HuH-7.5 (cell line): ENCODE measurements around the gene MPRIP.

Experiments used
- DNase-seq: peaks from one replicate; pipeline ENCODE4 v3.0.0; 2011; ENCODE audit warnings: low spot score

MPRIP gene

DNA sequence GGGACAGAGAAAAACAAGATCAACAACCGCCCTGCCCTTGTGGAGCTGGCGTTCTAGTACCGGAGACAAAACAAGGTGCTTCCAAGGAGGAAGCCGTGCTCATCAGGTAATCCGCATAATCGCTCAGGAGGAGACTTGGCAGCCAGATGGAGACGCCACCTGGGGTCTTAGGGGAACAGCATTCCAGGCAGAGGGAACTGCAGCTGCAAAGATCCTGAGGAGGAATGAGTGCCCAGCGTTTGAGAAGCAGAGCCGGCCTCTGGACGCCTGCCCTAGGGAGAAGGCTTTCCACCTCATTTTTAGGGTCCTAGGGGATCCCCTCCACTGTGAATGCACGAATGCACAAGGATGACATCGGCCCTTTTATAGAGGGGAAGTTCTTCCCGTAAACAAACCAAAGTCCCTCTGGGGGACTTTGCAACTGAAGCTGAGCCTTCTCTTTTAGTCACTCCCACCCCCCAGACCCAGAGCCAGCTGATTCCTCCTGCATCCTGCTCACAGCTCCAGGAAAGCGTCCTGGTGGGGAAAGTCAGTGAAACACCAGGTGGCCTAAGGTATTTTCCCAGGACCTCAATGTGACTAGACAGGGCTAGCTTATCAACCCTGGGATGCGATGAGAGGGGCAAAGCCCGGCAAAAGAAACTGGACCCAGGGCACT, 13.2 kb upstream of the MPRIP start:
- no peak for DNase-seq

- DNase-seq = no peak
Measured at GRCh38 chr17:17029938-17030337, 12.3 kb upstream of the MPRIP start.

- no peak for DNase-seq
Measured at GRCh38 chr17:17030515-17031211, 11.6 kb upstream of the MPRIP start.

DNA sequence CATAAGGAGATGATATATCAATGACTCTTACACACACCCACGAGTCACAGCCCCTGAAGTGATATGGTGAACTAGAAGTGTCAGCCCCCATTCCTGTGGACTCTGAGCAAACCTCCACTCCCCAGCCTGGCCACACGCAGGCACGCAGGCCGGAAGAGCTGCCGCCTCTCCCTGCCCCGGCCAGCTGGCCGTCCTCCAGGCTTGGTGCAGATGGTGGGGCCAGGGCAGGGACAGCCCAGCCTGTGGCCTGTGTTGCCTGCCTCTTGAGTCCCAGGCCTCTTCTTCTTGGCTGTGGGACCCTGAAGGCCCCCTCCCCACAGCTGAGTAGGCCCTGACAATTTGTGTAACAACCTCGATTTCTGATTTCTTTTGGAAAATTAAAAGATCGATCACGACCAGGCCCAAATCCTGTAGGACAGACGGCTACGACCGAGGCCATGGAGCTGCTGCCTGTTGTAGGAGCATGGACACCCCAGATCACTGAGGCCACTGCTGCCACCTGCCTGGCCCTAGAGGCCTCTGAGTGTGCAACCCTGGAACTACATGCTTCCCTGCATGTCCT, 10.0 kb upstream of the MPRIP start:
- no peak for DNase-seq

- DNase-seq = no peak
Measured at GRCh38 chr17:17033466-17033865, 8.8 kb upstream of the MPRIP start.

DNA sequence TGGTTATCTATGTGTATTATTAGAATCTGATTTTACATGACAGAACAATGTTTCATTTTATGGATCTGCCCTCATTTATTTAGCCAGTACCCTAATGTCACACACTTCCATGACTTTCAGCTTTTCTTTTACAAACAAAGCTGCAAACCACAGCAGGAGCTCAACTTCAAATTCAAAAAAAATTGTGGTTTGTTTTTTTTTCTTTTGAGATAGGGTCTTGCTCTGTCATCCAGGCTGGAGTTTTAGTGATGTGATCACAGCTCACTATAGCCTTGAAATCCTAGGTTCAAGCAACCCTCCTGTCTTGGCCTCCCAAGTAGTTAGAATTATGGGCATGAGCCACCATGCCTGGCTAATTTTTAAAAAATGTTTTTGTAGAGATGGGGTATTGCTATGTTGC, 8.2 kb upstream of the MPRIP start:
- no peak for DNase-seq

DNA sequence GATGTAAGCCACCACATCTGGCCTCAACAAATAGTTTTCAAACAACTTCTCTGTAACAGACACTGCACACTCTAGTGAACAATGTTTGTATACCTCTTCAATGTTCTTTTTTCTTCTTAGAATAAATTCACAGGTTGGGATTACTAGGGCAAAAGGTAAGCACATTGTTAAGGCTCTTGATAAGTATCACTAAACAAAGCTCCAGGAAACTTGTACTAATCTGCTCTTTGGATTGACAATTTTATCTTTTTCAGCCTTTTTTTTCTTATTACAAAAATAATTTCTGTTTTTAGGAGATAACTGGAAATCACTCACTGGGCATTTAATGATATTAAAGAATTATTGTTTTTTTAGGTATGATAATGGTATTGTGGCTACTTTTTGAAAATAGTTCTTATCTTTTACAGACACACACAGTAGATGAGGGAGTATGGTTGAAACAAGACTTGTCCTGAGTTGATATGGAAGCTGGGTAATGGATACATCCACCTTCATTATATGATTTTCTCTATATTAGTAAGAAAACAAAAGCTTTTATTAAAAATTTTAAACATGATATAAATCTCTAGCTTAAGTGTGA, 7.7 kb upstream of the MPRIP start:
- DNase-seq = no peak

GRCh38 chr17:17035490-17035889, 6.8 kb upstream of the MPRIP start:
- DNase-seq = no peak

- no peak for DNase-seq
Measured at GRCh38 chr17:17035920-17036523, 6.2 kb upstream of the MPRIP start.

- DNase-seq = no peak
Measured at GRCh38 chr17:17036524-17036998, 5.7 kb upstream of the MPRIP start.

- no peak for DNase-seq
Measured at GRCh38 chr17:17039911-17040310, 2.3 kb upstream of the MPRIP start.

GRCh38 chr17:17041018-17041521, 1.2 kb upstream of the MPRIP start:
- DNase-seq = peak; percentile 65

DNA sequence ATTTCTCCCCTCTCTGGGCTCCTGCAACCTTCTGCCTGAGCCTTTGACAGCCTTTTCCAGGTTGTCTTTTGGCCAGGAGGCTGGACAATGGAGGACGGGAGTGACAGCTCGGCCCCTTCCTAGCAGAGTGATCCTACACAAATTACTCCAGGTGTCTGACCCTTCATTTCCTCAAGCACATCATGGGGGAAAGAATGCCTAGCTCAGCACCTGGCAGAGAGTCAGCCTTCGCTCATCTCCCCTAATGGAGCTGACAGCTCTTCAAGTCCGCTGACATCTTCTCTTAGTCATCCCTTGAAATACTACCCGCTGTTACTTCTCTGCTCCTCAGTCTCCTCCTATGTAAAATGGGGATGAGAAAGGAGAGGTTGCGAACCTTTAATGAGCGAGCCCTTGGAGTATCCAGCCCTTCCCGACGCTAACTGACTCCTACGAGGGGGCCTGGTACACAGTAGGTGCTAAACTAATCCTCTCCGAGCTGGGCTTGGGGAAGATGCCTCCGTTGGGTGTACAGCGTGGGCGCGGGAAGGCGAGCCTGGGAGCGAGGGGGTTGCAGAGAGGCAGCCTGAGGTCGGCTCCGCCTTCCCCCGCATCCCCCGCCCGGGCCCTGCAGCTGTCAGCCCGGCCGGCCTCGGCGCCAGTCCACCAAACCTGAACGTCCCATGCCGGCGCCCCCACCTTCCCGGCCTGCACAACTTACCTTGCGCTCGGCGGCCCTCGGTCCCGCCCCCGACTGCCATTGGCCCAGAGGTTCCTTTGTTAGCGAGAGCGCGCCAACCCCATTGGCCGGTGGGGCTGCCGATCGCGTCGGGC, 480 bp upstream of the MPRIP start:
- DNase-seq = peak; percentile 88

- no peak for DNase-seq
Measured at GRCh38 chr17:17042851-17043460, 699 bp downstream of the MPRIP start.

- peak; percentile 35 for DNase-seq
Measured at GRCh38 chr17:17043461-17044271, 1.4 kb downstream of the MPRIP start.

DNA sequence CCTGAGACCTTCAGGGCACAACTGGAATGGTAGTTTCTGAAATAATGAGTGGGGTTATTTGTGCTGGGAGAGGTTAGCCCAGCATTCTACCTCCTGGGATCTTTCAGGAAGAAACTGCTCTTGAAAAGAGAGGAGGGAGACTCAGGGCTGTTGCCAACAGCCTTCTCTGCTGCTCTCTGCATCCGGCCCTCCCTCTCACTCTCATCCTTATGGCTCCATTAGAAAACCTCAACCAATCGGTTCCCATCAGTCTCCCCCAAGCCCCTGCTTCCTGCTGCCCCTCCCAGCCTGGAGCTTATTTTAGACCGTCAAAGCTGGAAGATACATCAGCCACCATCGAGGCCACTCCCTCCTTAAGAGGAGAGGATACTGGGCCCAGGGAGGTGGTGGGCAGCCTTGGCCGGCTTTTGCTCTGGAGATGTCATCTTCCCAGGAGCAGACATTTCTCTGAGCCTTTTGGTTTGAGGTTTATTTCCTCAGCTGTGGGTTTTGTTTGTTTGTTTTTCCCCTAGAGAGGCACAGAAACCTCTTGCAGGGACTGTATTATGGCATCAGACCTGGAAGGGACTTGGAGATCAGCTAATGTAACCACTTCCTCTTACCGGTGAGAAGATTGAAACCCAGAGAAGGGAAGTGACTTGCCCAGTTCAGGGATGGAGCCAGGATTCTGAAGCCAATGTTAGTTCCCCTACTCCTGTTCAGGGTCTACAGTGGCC, 2.7 kb downstream of the MPRIP start:
- DNase-seq = no peak

GRCh38 chr17:17048106-17048505, 5.8 kb downstream of the MPRIP start:
- DNase-seq = no peak

- DNase-seq = no peak
Measured at GRCh38 chr17:17050346-17051345, 8.4 kb downstream of the MPRIP start.
